ENCODE measurements around the gene SELENOS.
A peak's percentile ranks its signal among the peaks of the same experiment; 100 is the strongest.

The SELENOS gene

GRCh38 chr15:101277038-101277822, at the start of gene SELENOS:
TSS of gene SELENOS (minus strand) at chr15:101277485. CDS start at chr15:101277417, 68 bp downstream.
- intact Hi-C loops (cut with DNase I) = no loop called here
- DNase-seq = peak; percentile 75 to 98 (median 86)

- intact Hi-C loops (cut with DNase I) = no loop called here
- peak in 3 of 10 donors; percentile 61 to 81 (median 72) for DNase-seq
Measured at GRCh38 chr15:101326462-101327146, 49.3 kb upstream of the SELENOS start.

- intact Hi-C loops (cut with DNase I) = no loop called here
- DNase-seq = no peak
Measured at GRCh38 chr15:101326026-101326315, 48.7 kb upstream of the SELENOS start.

- peak in 3 of 10 donors; percentile 58 to 83 (median 82) for DNase-seq
- intact Hi-C loops (cut with DNase I) = no loop called here
Measured at GRCh38 chr15:101325263-101326025, 48.2 kb upstream of the SELENOS start.

- intact Hi-C loops (cut with DNase I) = no loop called here
- peak in 3 of 10 donors; percentile 42 to 81 (median 76) for DNase-seq
Measured at GRCh38 chr15:101324524-101325177, 47.4 kb upstream of the SELENOS start.

GRCh38 chr15:101323793-101324523, 46.7 kb upstream of the SELENOS start:
- peak in 2 of 10 donors; percentile 46 to 55 for DNase-seq
- intact Hi-C loops (cut with DNase I) = no loop called here

GRCh38 chr15:101322854-101323477, 45.7 kb upstream of the SELENOS start:
- intact Hi-C loops (cut with DNase I) = no loop called here
- DNase-seq = peak in 3 of 10 donors; percentile 54 to 72 (median 69)

GRCh38 chr15:101322016-101322695, 44.9 kb upstream of the SELENOS start:
- peak in 2 of 10 donors; percentile 57 to 63 for DNase-seq
- intact Hi-C loops (cut with DNase I) = no loop called here

- DNase-seq = peak in 4 of 10 donors; percentile 33 to 62 (median 53)
- intact Hi-C loops (cut with DNase I) = no loop called here
Measured at GRCh38 chr15:101320501-101321052, 43.3 kb upstream of the SELENOS start.

- peak in 4 of 10 donors; percentile 9 to 51 (median 38) for DNase-seq
- intact Hi-C loops (cut with DNase I) = no loop called here
Measured at GRCh38 chr15:101318839-101319238, 41.6 kb upstream of the SELENOS start.

- intact Hi-C loops (cut with DNase I) = no loop called here
- DNase-seq = peak in 2 of 10 donors; percentile 61 to 70
Measured at GRCh38 chr15:101318147-101318819, 41.0 kb upstream of the SELENOS start.

GRCh38 chr15:101317336-101317872, 40.1 kb upstream of the SELENOS start:
- DNase-seq = no peak
- intact Hi-C loops (cut with DNase I) = no loop called here

GRCh38 chr15:101316529-101316928, 39.2 kb upstream of the SELENOS start:
- intact Hi-C loops (cut with DNase I) = no loop called here
- peak in 2 of 10 donors; percentile 26 to 56 for DNase-seq

- intact Hi-C loops (cut with DNase I) = no loop called here
- peak in 3 of 10 donors; percentile 42 to 73 (median 59) for DNase-seq
Measured at GRCh38 chr15:101315736-101316135, 38.5 kb upstream of the SELENOS start.

GRCh38 chr15:101314336-101315125, 37.2 kb upstream of the SELENOS start:
- peak in 3 of 10 donors; percentile 44 to 58 (median 49) for DNase-seq
- intact Hi-C loops (cut with DNase I) = no loop called here

GRCh38 chr15:101313041-101313761, 35.9 kb upstream of the SELENOS start:
- peak in 2 of 10 donors; percentile 55 to 62 for DNase-seq
- intact Hi-C loops (cut with DNase I) = no loop called here

All from posterior cingulate gyrus (tissue), 11 donors.